SK-N-SH (cell line): ENCODE data around the gene MAP2K7.

ENCODE experiments used
- EP300 ChIP-seq, 2 experiments: IDR thresholded peaks; 2 replicates each; pipeline versions ENCODE4 v1.4.0 to v1.6.1; 2012; ENCODE audit warnings: borderline replicate concordance in 1 of 2, low read depth in 1 of 2, low read length in 1 of 2
- EZH2phosphoT487 ChIP-seq: fragments of 200-600 bp; sonication (generic); IDR thresholded peaks from 2 replicates; pipeline ENCODE4 v1.6.1; 2017; ENCODE audit warnings: low read depth, mixed run types, mild to moderate bottlenecking, antibody characterized with exemption, moderate library complexity, borderline replicate concordance
- FOXM1 ChIP-seq: IDR thresholded peaks from 2 replicates; pipeline ENCODE4 v1.4.0; 2012; ENCODE audit warnings: low read depth, mild to moderate bottlenecking
- JUND ChIP-seq: IDR thresholded peaks from 2 replicates; pipeline ENCODE4 v1.4.0; 2012
- NFIC ChIP-seq: IDR thresholded peaks from 2 replicates; pipeline ENCODE4 v1.4.0; 2012; ENCODE audit warnings: borderline replicate concordance
- POLR2AphosphoS5 ChIP-seq: IDR thresholded peaks from 2 replicates; pipeline ENCODE4 v1.6.1; 2012; ENCODE audit warnings: low read depth, low read length
- RAD21 ChIP-seq: IDR thresholded peaks from 2 replicates; pipeline ENCODE4 v1.6.1; 2012; ENCODE audit warnings: mild to moderate bottlenecking, low read length
- SMC3 ChIP-seq: IDR thresholded peaks from 2 replicates; pipeline ENCODE4 v1.6.1; 2012; ENCODE audit warnings: low read depth, low read length, improper control_type of control experiment
- TF ChIP-seq, protein P1 (sequence below): fragments of 200-600 bp; sonication (generic); IDR thresholded peaks from 2 replicates; pipeline ENCODE4 v1.6.1; 2017; ENCODE audit warnings: antibody characterized with exemption, mild to moderate bottlenecking, moderate library complexity
- TF ChIP-seq, protein P2 (sequence below): IDR thresholded peaks from 2 replicates; pipeline ENCODE4 v1.6.1; 2012; ENCODE audit warnings: mild to moderate bottlenecking, low read depth, low read length, moderate library complexity
- TF ChIP-seq, protein P3 (sequence below): IDR thresholded peaks from 2 replicates; pipeline ENCODE4 v1.4.0; 2012; ENCODE audit warnings: low read depth

DNA sequence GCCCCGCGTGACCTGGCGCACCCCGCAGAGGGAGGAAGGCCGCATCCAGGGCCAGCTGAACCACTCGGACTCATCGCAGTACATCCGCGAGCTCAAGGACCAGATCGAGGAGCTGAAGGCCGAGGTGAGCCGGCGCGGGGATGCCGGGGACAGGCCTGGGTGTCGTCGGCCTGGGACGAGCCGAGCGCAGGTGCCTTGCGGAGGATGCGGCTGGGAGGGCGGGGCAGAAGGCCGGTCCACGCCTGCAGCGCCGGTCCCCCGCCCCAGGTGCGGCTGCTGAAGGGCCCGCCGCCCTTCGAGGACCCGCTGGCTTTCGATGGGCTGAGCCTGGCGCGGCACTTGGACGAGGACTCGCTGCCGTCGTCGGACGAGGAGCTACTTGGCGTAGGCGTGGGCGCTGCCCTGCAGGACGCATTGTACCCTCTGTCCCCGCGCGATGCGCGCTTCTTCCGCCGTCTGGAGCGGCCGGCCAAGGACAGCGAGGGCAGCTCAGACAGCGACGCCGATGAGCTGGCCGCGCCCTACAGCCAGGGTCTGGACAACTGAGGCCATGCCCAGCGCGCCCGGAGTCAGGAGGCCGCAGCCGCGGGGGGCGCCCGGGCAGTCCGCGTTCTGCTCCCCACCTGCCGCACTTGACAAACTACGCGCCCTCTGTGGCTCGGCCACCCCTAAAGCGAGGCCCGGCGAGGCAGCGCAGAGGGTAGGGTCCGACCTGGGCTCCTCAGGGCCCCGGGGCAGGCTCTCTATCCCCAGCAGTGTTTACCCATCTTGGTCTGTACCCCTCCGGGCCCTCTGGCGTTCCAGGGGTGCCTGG is 40.3 kb upstream of the MAP2K7 start:
- no peak for TF ChIP-seq EZH2phosphoT487
- TF ChIP-seq SMC3: no peak
- no peak for TF ChIP-seq NFIC
- TF ChIP-seq, protein P1, sequence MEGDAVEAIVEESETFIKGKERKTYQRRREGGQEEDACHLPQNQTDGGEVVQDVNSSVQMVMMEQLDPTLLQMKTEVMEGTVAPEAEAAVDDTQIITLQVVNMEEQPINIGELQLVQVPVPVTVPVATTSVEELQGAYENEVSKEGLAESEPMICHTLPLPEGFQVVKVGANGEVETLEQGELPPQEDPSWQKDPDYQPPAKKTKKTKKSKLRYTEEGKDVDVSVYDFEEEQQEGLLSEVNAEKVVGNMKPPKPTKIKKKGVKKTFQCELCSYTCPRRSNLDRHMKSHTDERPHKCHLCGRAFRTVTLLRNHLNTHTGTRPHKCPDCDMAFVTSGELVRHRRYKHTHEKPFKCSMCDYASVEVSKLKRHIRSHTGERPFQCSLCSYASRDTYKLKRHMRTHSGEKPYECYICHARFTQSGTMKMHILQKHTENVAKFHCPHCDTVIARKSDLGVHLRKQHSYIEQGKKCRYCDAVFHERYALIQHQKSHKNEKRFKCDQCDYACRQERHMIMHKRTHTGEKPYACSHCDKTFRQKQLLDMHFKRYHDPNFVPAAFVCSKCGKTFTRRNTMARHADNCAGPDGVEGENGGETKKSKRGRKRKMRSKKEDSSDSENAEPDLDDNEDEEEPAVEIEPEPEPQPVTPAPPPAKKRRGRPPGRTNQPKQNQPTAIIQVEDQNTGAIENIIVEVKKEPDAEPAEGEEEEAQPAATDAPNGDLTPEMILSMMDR: no peak
- no peak for TF ChIP-seq RAD21
- TF ChIP-seq, protein P2, sequence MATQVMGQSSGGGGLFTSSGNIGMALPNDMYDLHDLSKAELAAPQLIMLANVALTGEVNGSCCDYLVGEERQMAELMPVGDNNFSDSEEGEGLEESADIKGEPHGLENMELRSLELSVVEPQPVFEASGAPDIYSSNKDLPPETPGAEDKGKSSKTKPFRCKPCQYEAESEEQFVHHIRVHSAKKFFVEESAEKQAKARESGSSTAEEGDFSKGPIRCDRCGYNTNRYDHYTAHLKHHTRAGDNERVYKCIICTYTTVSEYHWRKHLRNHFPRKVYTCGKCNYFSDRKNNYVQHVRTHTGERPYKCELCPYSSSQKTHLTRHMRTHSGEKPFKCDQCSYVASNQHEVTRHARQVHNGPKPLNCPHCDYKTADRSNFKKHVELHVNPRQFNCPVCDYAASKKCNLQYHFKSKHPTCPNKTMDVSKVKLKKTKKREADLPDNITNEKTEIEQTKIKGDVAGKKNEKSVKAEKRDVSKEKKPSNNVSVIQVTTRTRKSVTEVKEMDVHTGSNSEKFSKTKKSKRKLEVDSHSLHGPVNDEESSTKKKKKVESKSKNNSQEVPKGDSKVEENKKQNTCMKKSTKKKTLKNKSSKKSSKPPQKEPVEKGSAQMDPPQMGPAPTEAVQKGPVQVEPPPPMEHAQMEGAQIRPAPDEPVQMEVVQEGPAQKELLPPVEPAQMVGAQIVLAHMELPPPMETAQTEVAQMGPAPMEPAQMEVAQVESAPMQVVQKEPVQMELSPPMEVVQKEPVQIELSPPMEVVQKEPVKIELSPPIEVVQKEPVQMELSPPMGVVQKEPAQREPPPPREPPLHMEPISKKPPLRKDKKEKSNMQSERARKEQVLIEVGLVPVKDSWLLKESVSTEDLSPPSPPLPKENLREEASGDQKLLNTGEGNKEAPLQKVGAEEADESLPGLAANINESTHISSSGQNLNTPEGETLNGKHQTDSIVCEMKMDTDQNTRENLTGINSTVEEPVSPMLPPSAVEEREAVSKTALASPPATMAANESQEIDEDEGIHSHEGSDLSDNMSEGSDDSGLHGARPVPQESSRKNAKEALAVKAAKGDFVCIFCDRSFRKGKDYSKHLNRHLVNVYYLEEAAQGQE: no peak
- TF ChIP-seq FOXM1: no peak
- TF ChIP-seq, protein P3, sequence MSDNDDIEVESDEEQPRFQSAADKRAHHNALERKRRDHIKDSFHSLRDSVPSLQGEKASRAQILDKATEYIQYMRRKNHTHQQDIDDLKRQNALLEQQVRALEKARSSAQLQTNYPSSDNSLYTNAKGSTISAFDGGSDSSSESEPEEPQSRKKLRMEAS: no peak
- no peak for TF ChIP-seq POLR2AphosphoS5
- no peak for TF ChIP-seq JUND
- no peak for TF ChIP-seq EP300 (IDR thresholded peaks at IDR 0.05; ENCODE audit: borderline replicate concordance in 1 of 2, low read depth in 1 of 2, low read length in 1 of 2)
